Osteoblast (primary cell): ENCODE results near the gene CHST12. TPM values are rescaled to one million over a fixed set of nuclear protein-coding genes. Genes with fewer than 3 reads are reported as not detected.

Source experiments
- DNase-seq: peaks from one replicate; pipeline ENCODE4 v3.0.0; 2011; ENCODE audit warnings: low spot score, mixed read lengths; ENCODE audit not compliant: insufficient read length; ENCODE audit errors: missing footprints
- H2AFZ ChIP-seq: 2 replicates; pipeline ENCODE4 v1.6.0; 2011; ENCODE audit warnings: mild to moderate bottlenecking, low read length
- H3K27ac ChIP-seq: 2 replicates; pipeline ENCODE4 v1.5.1; 2011; ENCODE audit warnings: mild to moderate bottlenecking, low read depth, low read length, moderate library complexity
- H3K27me3 ChIP-seq: 2 replicates; pipeline ENCODE4 v1.6.0; 2012; ENCODE audit warnings: mild to moderate bottlenecking, control low read depth, inconsistent platforms, low read length, moderate library complexity; ENCODE audit not compliant: insufficient read depth
- H3K36me3 ChIP-seq: 2 replicates; pipeline ENCODE4 v1.5.1; 2011; ENCODE audit warnings: mild to moderate bottlenecking, low read length, control low read depth, moderate library complexity; ENCODE audit not compliant: insufficient read depth
- H3K4me1 ChIP-seq: 2 replicates; pipeline ENCODE4 v1.5.1; 2011; ENCODE audit warnings: mild to moderate bottlenecking, low read length, control low read depth, moderate library complexity; ENCODE audit not compliant: insufficient read depth
- H3K4me2 ChIP-seq: 2 replicates; pipeline ENCODE4 v1.6.0; 2011; ENCODE audit warnings: mild to moderate bottlenecking, low read length; ENCODE audit not compliant: insufficient read depth
- H3K4me3 ChIP-seq: fragments of 200-600 bp; sonication (generic); 3 replicates; pipeline ENCODE4 v1.5.1; 2012; ENCODE audit warnings: mild to moderate bottlenecking, low read length, inconsistent platforms; ENCODE audit not compliant: insufficient read depth
- H3K79me2 ChIP-seq: 2 replicates; pipeline ENCODE4 v1.6.0; 2012; ENCODE audit warnings: mild to moderate bottlenecking, low read length, control low read depth, inconsistent platforms; ENCODE audit not compliant: insufficient read depth
- H3K9me3 ChIP-seq: 2 replicates; pipeline ENCODE4 v1.5.1; 2011; ENCODE audit warnings: low read depth, low read length, control low read depth
- H4K20me1 ChIP-seq: 2 replicates; pipeline ENCODE4 v1.6.0; 2012; ENCODE audit warnings: mild to moderate bottlenecking, low read length, control low read depth; ENCODE audit not compliant: insufficient read depth
- total RNA-seq: library from RNA; depleted of rRNA; stranded (reverse); fragments of >200 nt; gene quantifications from 2 replicates; pipeline ENCODE4 v1.2.3, GENCODE V29; 2012
- TF ChIP-seq, protein P1 (sequence below): IDR thresholded peaks from 2 replicates; pipeline ENCODE4 v1.5.1; 2011; ENCODE audit warnings: mild to moderate bottlenecking, low read depth, low read length, moderate library complexity; ENCODE audit errors: extremely low read depth

CHST12 gene
- total RNA-seq, 1 donor: 4.0 TPM

- H3K4me2 ChIP-seq: no peak overlapping the region
- TF ChIP-seq, protein P1, sequence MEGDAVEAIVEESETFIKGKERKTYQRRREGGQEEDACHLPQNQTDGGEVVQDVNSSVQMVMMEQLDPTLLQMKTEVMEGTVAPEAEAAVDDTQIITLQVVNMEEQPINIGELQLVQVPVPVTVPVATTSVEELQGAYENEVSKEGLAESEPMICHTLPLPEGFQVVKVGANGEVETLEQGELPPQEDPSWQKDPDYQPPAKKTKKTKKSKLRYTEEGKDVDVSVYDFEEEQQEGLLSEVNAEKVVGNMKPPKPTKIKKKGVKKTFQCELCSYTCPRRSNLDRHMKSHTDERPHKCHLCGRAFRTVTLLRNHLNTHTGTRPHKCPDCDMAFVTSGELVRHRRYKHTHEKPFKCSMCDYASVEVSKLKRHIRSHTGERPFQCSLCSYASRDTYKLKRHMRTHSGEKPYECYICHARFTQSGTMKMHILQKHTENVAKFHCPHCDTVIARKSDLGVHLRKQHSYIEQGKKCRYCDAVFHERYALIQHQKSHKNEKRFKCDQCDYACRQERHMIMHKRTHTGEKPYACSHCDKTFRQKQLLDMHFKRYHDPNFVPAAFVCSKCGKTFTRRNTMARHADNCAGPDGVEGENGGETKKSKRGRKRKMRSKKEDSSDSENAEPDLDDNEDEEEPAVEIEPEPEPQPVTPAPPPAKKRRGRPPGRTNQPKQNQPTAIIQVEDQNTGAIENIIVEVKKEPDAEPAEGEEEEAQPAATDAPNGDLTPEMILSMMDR: no peak
- H3K27me3 ChIP-seq: no peaks in the 10 kb centered on the region
- no peaks in the 10 kb centered on the region for H3K36me3 ChIP-seq
- no peaks in the 10 kb centered on the region for H3K79me2 ChIP-seq
- H3K4me3 ChIP-seq: no peak overlapping the region
- peaks cover 4% of the 10 kb centered on the region for H3K4me1 ChIP-seq
- no peak overlapping the region for H2AFZ ChIP-seq
- H4K20me1 ChIP-seq: no peaks in the 10 kb centered on the region
- H3K9me3 ChIP-seq: no peaks in the 10 kb centered on the region
- DNase-seq: no peak
- H3K27ac ChIP-seq: no peak overlapping the region
These were observed 56.3 kb downstream of the CHST12 start for GRCh38 chr7:2459674-2460073.

GRCh38 chr7:2460188-2460587 lies 56.8 kb downstream of the CHST12 start:
- Histone ChIP-seq H3K4me2 (no peak overlapping the region), H3K36me3 (no peaks in the 10 kb centered on the region), H2AFZ (no peak overlapping the region), H3K9me3 (no peaks in the 10 kb centered on the region), H3K27me3 (no peaks in the 10 kb centered on the region), H4K20me1 (no peaks in the 10 kb centered on the region), H3K4me3 (no peak overlapping the region), H3K27ac (no peak overlapping the region), H3K4me1 (peaks cover 4% of the 10 kb centered on the region), H3K79me2 (no peaks in the 10 kb centered on the region)
- no peak for DNase-seq
- TF ChIP-seq, protein P1: no peak

DNA sequence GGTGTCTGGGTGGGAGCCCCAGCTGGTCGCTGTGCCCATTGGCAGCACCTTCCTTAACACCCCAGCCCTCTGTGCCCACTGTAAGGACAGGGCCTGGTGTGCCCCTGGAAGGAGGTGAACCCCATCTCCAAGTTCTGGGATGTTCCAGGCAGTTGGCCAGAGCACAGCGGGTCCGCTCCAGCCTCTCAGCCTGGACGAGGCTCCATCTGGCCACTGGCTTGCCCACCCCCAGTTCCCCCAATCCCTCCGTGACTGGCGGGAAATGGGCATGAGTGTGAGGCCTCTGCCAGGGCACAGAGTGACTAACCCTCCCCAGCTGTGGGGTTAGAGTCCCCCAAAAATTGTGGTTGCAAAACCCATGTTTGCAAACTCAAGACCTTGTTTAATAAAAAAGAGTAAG lies 57.2 kb downstream of the CHST12 start:
- TF ChIP-seq, protein P1: no peak

DNA sequence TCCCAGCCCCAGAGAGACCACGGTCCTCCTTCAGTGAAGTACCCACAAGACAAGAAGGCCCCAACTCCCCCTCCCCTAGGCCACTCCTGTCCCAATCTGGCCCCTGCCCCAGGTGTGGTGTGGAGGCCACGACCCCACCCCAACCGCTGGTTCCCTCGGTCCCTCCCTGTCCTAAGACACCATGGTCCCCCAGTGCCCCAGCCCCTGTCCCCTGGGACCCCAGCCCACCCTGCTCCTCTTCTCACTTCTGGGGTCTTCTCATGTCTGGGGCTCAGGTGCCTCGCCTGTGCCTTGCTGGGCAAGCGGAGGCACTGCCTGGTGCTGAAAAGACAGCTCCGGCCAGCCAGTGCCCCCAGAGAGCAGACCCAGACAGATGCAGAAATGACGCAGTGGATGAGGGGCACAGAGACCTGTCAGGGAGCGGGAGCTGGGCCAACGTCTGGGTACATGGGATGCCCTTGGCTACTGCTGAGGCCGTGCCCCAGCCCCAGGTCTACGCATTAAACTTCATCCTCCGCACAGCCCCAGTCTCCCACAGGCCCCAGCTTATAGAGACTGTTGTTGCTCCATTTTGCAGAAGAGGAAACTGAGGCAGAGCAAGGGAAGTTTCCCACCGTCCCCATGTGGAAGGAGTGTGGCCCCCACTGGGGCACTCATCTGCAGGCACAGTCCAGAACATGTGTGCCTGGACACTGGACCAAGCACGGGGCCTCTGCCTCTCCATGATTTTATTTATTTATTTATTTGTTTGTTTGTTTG lies 58.0 kb downstream of the CHST12 start:
- no peaks in the 10 kb centered on the region for H4K20me1 ChIP-seq
- H3K9me3 ChIP-seq: no peaks in the 10 kb centered on the region
- H2AFZ ChIP-seq: no peak overlapping the region
- no peak overlapping the region for H3K27ac ChIP-seq
- no peak overlapping the region for H3K4me2 ChIP-seq
- H3K4me3 ChIP-seq: no peak overlapping the region
- DNase-seq: peak; percentile 65
- TF ChIP-seq, protein P1: no peak
- peaks cover 4% of the 10 kb centered on the region for H3K4me1 ChIP-seq
- H3K27me3 ChIP-seq: no peaks in the 10 kb centered on the region
- no peaks in the 10 kb centered on the region for H3K79me2 ChIP-seq
- H3K36me3 ChIP-seq: no peaks in the 10 kb centered on the region

More for the DNA sequence above, 57.2 kb downstream of the CHST12 start:
- Histone ChIP-seq H3K27ac (no peak overlapping the region), H3K27me3 (no peaks in the 10 kb centered on the region), H3K4me2 (no peak overlapping the region), H3K4me1 (peaks cover 4% of the 10 kb centered on the region), H2AFZ (no peak overlapping the region), H3K79me2 (no peaks in the 10 kb centered on the region), H4K20me1 (no peaks in the 10 kb centered on the region), H3K9me3 (no peaks in the 10 kb centered on the region), H3K4me3 (no peak overlapping the region), H3K36me3 (no peaks in the 10 kb centered on the region)
- DNase-seq: no peak
